Chondrocyte (in vitro differentiated cells): Measurements from ENCODE around the gene CCL15. TPM values are rescaled to one million over a fixed set of nuclear protein-coding genes. Genes with fewer than 3 reads are reported as not detected.
A peak's percentile ranks its signal among the peaks of the same experiment; 100 is the strongest.

Source experiments
- DNase-seq: peaks from one replicate; pipeline ENCODE4 v3.0.0; 2021; ENCODE audit warnings: mixed read lengths, low spot score
- H3K27ac Mint-ChIP-seq: one replicate; pipeline ENCODE4 v1.8.0; 2021; ENCODE audit warnings: mild to moderate bottlenecking, moderate library complexity, mixed read lengths; ENCODE audit not compliant: unreplicated experiment
- H3K27me3 Mint-ChIP-seq: 2 replicates; pipeline ENCODE4 v1.8.0; 2021; ENCODE audit warnings: low read depth, mixed read lengths
- H3K36me3 Mint-ChIP-seq: 2 replicates; pipeline ENCODE4 v1.8.0; 2021; ENCODE audit warnings: low read depth, mixed read lengths
- H3K4me1 Mint-ChIP-seq: 2 replicates; pipeline ENCODE4 v1.8.0; 2021; ENCODE audit warnings: low read depth, mild to moderate bottlenecking, mixed read lengths
- H3K4me3 Mint-ChIP-seq: one replicate; pipeline ENCODE4 v1.8.0; 2021; ENCODE audit warnings: mild to moderate bottlenecking, moderate library complexity, mixed read lengths; ENCODE audit not compliant: unreplicated experiment
- H3K9me3 Mint-ChIP-seq: 2 replicates; pipeline ENCODE4 v1.8.0; 2021; ENCODE audit warnings: low read depth, mixed read lengths
- total RNA-seq: library from RNA; stranded (reverse); gene quantifications from 3 replicates; pipeline ENCODE4 v1.2.1, GENCODE V29; 2021
- TF ChIP-seq, protein P1 (sequence below): fragments of 200-600 bp; sonication (generic); IDR thresholded peaks from 2 replicates; pipeline ENCODE4 v1.5.0; 2021; ENCODE audit warnings: antibody characterized with exemption, mild to moderate bottlenecking, moderate library complexity

Gene CCL15
- total RNA-seq, 1 donor from 2014 or later = not detected

DNA sequence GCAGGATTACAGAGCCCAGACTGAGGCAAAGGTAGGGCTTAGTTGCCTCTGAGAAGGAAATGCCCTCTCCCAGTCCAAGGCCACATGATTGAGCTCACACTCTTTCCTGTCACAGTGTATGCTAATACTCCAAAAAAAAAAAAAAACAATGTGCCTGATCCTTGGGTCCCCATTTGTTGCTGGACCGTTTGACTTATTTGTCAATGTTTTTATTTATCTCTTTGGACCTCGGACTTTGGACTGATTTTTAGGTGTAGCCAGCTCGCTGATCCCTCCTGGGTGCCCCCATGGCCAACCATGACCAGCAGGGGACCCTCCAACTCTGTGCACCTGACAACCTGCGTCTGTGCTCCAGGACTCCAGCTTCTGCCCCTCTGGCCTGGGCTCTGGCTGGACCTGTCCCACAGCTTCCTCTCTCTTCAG is 19.4 kb downstream of the CCL15 start:
- H3K27me3 Mint-ChIP-seq = peaks cover 15% of the 10 kb centered on the region
- H3K9me3 Mint-ChIP-seq = no peaks in the 10 kb centered on the region
- H3K36me3 Mint-ChIP-seq = no peaks in the 10 kb centered on the region
- H3K27ac Mint-ChIP-seq = no peak overlapping the region
- H3K4me1 Mint-ChIP-seq = no peaks in the 10 kb centered on the region
- no peak overlapping the region for H3K4me3 Mint-ChIP-seq
- TF ChIP-seq, protein P1, sequence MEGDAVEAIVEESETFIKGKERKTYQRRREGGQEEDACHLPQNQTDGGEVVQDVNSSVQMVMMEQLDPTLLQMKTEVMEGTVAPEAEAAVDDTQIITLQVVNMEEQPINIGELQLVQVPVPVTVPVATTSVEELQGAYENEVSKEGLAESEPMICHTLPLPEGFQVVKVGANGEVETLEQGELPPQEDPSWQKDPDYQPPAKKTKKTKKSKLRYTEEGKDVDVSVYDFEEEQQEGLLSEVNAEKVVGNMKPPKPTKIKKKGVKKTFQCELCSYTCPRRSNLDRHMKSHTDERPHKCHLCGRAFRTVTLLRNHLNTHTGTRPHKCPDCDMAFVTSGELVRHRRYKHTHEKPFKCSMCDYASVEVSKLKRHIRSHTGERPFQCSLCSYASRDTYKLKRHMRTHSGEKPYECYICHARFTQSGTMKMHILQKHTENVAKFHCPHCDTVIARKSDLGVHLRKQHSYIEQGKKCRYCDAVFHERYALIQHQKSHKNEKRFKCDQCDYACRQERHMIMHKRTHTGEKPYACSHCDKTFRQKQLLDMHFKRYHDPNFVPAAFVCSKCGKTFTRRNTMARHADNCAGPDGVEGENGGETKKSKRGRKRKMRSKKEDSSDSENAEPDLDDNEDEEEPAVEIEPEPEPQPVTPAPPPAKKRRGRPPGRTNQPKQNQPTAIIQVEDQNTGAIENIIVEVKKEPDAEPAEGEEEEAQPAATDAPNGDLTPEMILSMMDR = no peak
- DNase-seq = no peak

DNA sequence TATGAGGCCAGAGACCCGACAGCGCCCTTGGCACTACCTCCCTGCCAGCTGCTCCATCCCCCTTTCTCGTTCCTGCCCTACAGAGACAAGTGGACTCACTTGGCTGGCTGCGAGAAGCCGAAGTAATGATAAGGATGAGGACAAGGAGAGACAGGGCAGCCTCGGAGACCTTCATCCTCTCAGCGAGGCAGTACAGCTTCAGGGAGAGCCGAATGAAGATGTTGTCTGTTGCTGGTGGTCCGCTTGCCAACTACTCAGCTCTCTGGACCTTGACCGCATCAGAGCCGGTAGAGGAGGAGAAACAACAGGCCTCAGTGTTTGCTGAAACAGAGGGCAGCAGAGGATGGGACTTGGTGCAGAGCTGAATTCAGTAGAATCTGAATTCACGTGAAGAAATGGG is 20.1 kb downstream of the CCL15 start, which contains the start of gene CCL16:
Gene CCL16 (minus strand): TSS at position 252 of the 400 bp plus-strand sequence. CDS start 77 bp downstream, at position 175.
- Mint-ChIP-seq H3K27ac (no peak within 1 kb of the TSS), H3K27me3 (peaks cover 9% of the 10 kb centered on the region)
- DNase-seq = no peak

DNA sequence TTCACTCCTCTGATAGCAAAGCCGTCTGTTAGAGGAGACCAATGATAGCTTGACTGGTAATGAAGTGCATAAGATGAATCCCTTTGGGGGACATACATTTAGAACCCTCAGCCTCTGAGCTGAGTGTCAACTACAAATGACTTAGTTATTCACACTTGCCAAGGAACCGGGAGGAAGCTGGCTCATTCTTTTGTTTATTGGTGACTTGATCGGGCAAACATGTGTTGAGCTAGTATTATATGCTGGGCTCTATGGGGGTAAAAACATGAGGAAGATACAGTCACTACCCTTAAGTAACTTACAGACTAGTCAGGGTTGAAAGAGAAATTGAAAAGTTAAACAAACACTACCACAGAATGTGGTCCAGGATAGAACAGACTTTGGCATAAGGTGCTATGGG is 23.0 kb downstream of the CCL15 start:
- no peaks in the 10 kb centered on the region for H3K9me3 Mint-ChIP-seq
- H3K27ac Mint-ChIP-seq = no peak overlapping the region
- H3K4me1 Mint-ChIP-seq = peaks cover 8% of the 10 kb centered on the region
- TF ChIP-seq, protein P1 = no peak
- no peak for DNase-seq
- H3K27me3 Mint-ChIP-seq = peaks cover 6% of the 10 kb centered on the region
- H3K4me3 Mint-ChIP-seq = no peak overlapping the region
- no peaks in the 10 kb centered on the region for H3K36me3 Mint-ChIP-seq

More for the DNA sequence above, 20.1 kb downstream of the CCL15 start, which contains the start of gene CCL16:
- TF ChIP-seq, protein P1 = no peak
- H3K4me3 Mint-ChIP-seq = no peak within 1 kb of the TSS
- H3K4me1 Mint-ChIP-seq = no peaks in the 10 kb centered on the region
- no peaks in the 10 kb centered on the region for H3K9me3 Mint-ChIP-seq
- H3K36me3 Mint-ChIP-seq = no peaks in the 10 kb centered on the region

DNA sequence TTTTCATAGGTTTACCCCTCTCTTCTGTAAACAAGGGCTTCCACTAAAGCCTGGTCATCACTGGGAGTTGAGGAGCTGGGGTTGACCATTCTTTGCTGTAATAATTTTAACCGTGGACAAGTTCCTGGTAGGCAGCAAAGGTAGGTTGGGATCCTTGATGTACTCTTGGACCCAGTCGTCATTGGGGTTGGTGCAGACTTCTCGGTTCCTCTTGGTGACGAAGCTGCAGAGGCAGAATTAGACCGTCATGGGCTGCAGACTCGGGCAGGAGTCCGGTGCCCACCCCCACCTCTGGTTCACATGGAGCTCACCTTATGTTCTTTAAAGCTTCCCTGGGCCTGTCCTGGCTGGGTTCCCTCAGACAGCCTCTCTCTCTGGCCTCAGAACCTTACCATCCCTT is 23.8 kb downstream of the CCL15 start:
- no peaks in the 10 kb centered on the region for H3K9me3 Mint-ChIP-seq
- no peak overlapping the region for H3K27ac Mint-ChIP-seq
- H3K4me3 Mint-ChIP-seq = no peak overlapping the region
- TF ChIP-seq, protein P1 = no peak
- H3K36me3 Mint-ChIP-seq = no peaks in the 10 kb centered on the region
- DNase-seq = no peak
- peaks cover 11% of the 10 kb centered on the region for H3K4me1 Mint-ChIP-seq
- peaks cover 6% of the 10 kb centered on the region for H3K27me3 Mint-ChIP-seq

DNA sequence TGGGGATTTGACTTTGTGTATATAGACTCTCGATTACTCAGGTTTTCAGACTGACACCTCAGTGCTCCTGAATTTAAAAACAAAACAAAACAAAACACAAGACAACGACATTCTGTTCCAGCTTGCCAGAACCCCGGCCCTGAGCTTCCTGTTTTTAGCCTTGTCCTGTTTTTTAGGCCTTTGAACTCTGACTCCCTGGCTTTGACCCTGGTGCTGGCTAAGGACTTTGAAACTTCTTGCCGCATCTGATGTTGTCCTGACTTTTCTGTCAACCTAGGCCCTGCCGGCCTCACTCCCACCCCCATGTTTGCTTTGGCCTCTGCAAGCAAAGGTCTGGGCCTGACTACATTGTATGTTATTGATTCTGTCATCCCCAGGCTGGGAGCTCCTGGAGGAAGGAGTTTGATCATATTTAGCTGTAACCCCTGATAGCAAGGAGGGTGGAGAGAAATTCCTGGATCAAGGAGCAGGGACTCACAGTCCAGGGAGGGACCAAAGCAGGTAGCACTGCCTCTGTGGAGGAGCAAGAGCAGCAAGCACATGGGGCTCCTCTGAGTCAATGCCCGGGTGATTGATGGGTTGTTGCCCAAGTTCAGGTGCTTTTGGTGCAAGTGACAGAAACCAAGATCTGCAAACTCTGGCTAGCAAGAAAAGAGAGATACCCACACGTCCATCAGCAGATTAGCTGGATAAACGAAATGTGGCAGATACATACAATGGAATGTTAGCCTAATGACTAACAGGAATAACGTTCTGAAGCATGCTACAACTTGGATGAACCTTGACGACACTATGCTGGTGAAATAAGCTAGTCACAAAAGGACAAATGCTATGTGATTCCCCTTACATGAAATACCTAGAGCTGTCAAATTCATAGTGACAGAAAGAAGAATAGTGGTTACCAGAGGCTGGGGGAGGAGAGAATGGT is 27.8 kb downstream of the CCL15 start:
- TF ChIP-seq, protein P1 = no peak
- Mint-ChIP-seq H3K4me1 (peaks cover 11% of the 10 kb centered on the region), H3K4me3 (no peak overlapping the region), H3K9me3 (no peaks in the 10 kb centered on the region), H3K27ac (peak overlapping the region; percentile 39), H3K36me3 (no peaks in the 10 kb centered on the region), H3K27me3 (peaks cover 1% of the 10 kb centered on the region)
- no peak for DNase-seq
